Loucy (cell line): ENCODE results near the gene CFC1.
"Not testable (repeated sequence)": the region's sequence is repeated elsewhere in the genome, so short reads cannot be mapped to it uniquely, and the experiment has no call there.

ENCODE experiments used
- H2AFZ ChIP-seq: fragments of 200-600 bp; sonication (generic); 2 replicates; pipeline ENCODE4 v1.6.0; 2016; ENCODE audit warnings: antibody characterized with exemption, mild to moderate bottlenecking, low read length, moderate library complexity
- H3F3A ChIP-seq: fragments of 200-600 bp; 2 replicates; pipeline ENCODE4 v1.6.0; 2016; ENCODE audit warnings: antibody characterized with exemption, low read depth, mild to moderate bottlenecking
- H3K27me3 ChIP-seq: fragments of 200-600 bp; sonication (generic); 2 replicates; pipeline ENCODE4 v1.6.1; 2014; ENCODE audit warnings: low read length, mild to moderate bottlenecking; ENCODE audit not compliant: insufficient read depth, poor library complexity, severe bottlenecking
- H3K36me3 ChIP-seq: fragments of 200-600 bp; sonication (generic); 2 replicates; pipeline ENCODE4 v1.6.1; 2016; ENCODE audit warnings: low read length; ENCODE audit not compliant: insufficient read depth
- H3K4me1 ChIP-seq: fragments of 200-600 bp; sonication (generic); 2 replicates; pipeline ENCODE4 v1.5.1; 2014; ENCODE audit warnings: low read length, mild to moderate bottlenecking; ENCODE audit not compliant: insufficient read depth, poor library complexity, severe bottlenecking
- H3K4me2 ChIP-seq: fragments of 200-600 bp; sonication (generic); 2 replicates; pipeline ENCODE4 v1.6.0; 2014; ENCODE audit warnings: antibody characterized with exemption, low read length, low read depth, mild to moderate bottlenecking; ENCODE audit not compliant: poor library complexity, severe bottlenecking
- H3K4me3 ChIP-seq: fragments of 200-600 bp; sonication (generic); 2 replicates; pipeline ENCODE4 v1.5.1; 2014; ENCODE audit warnings: low read length, mild to moderate bottlenecking, mixed read lengths; ENCODE audit not compliant: poor library complexity, severe bottlenecking
- H3K79me2 ChIP-seq: fragments of 200-600 bp; sonication (generic); 2 replicates; pipeline ENCODE4 v1.6.1; 2014; ENCODE audit warnings: low read length; ENCODE audit not compliant: insufficient read depth
- H3K9ac ChIP-seq: fragments of 200-600 bp; sonication (generic); 2 replicates; pipeline ENCODE4 v1.6.0; 2014; ENCODE audit warnings: mild to moderate bottlenecking, low read depth, low read length, moderate library complexity; ENCODE audit not compliant: poor library complexity, severe bottlenecking
- H3K9me2 ChIP-seq: fragments of 200-600 bp; sonication (generic); replicated peaks from 2 replicates; pipeline ENCODE4 v1.6.1; 2016; ENCODE audit warnings: low read depth, low read length, mixed read lengths
- H3K9me3 ChIP-seq: fragments of 200-600 bp; sonication (generic); 2 replicates; pipeline ENCODE4 v1.6.1; 2014; ENCODE audit warnings: mild to moderate bottlenecking, antibody characterized with exemption, low read length, low read depth; ENCODE audit not compliant: insufficient read depth
- H4K20me1 ChIP-seq: fragments of 200-600 bp; sonication (generic); 2 replicates; pipeline ENCODE4 v1.6.0; 2014; ENCODE audit warnings: antibody characterized with exemption, low read length, mild to moderate bottlenecking; ENCODE audit not compliant: insufficient read depth, poor library complexity, severe bottlenecking

CFC1 gene

GRCh38 chr2:130592791-130593414, 6.5 kb downstream of the CFC1 start:
- H3K9ac ChIP-seq, H4K20me1 ChIP-seq, H3F3A ChIP-seq, H3K79me2 ChIP-seq, H3K9me2 ChIP-seq, H2AFZ ChIP-seq, H3K4me3 ChIP-seq, H3K4me1 ChIP-seq, H3K27me3 ChIP-seq, H3K4me2 ChIP-seq, H3K9me3 ChIP-seq, H3K36me3 ChIP-seq: not testable (repeated sequence)

GRCh38 chr2:130590842-130591359, 8.5 kb downstream of the CFC1 start:
- not testable (repeated sequence) for H3K9ac ChIP-seq, H3K9me2 ChIP-seq, H3K4me3 ChIP-seq, H3K4me2 ChIP-seq, H3K79me2 ChIP-seq, H3K36me3 ChIP-seq, H3F3A ChIP-seq, H3K9me3 ChIP-seq, H4K20me1 ChIP-seq, H3K27me3 ChIP-seq, H3K4me1 ChIP-seq, H2AFZ ChIP-seq

- not testable (repeated sequence) for H3K4me3 ChIP-seq, H4K20me1 ChIP-seq, H3K9me2 ChIP-seq, H3K4me2 ChIP-seq, H3K79me2 ChIP-seq, H3K4me1 ChIP-seq, H3K27me3 ChIP-seq, H3K9me3 ChIP-seq, H3K36me3 ChIP-seq, H3F3A ChIP-seq, H2AFZ ChIP-seq, H3K9ac ChIP-seq
Measured at GRCh38 chr2:130590170-130590841, 9.1 kb downstream of the CFC1 start.

GRCh38 chr2:130588688-130589458, 10.5 kb downstream of the CFC1 start:
- H3K27me3 ChIP-seq, H3K4me2 ChIP-seq, H3F3A ChIP-seq, H3K9me3 ChIP-seq, H3K9me2 ChIP-seq, H3K79me2 ChIP-seq, H3K36me3 ChIP-seq, H3K9ac ChIP-seq, H3K4me1 ChIP-seq, H4K20me1 ChIP-seq, H2AFZ ChIP-seq, H3K4me3 ChIP-seq: not testable (repeated sequence)

GRCh38 chr2:130584726-130585125, 14.6 kb downstream of the CFC1 start:
- H3K9me2 ChIP-seq, H2AFZ ChIP-seq, H3K4me1 ChIP-seq, H3K27me3 ChIP-seq, H3K4me3 ChIP-seq, H3K79me2 ChIP-seq, H3K9ac ChIP-seq, H4K20me1 ChIP-seq, H3K36me3 ChIP-seq, H3F3A ChIP-seq, H3K4me2 ChIP-seq, H3K9me3 ChIP-seq: not testable (repeated sequence)

- not testable (repeated sequence) for H3K79me2 ChIP-seq, H3K27me3 ChIP-seq, H3K9me3 ChIP-seq, H3K4me2 ChIP-seq, H3K4me3 ChIP-seq, H3K4me1 ChIP-seq, H2AFZ ChIP-seq, H4K20me1 ChIP-seq, H3F3A ChIP-seq, H3K36me3 ChIP-seq, H3K9ac ChIP-seq, H3K9me2 ChIP-seq
Measured at GRCh38 chr2:130583582-130583981, 15.8 kb downstream of the CFC1 start.

- H3K9ac ChIP-seq, H3K79me2 ChIP-seq, H3K27me3 ChIP-seq, H3K4me2 ChIP-seq, H3K9me2 ChIP-seq, H3K9me3 ChIP-seq, H3F3A ChIP-seq, H3K36me3 ChIP-seq, H3K4me1 ChIP-seq, H4K20me1 ChIP-seq, H2AFZ ChIP-seq, H3K4me3 ChIP-seq: not testable (repeated sequence)
Measured at GRCh38 chr2:130582970-130583369, 16.4 kb downstream of the CFC1 start.
